ENCODE measurements around the gene BIRC3.

DNA sequence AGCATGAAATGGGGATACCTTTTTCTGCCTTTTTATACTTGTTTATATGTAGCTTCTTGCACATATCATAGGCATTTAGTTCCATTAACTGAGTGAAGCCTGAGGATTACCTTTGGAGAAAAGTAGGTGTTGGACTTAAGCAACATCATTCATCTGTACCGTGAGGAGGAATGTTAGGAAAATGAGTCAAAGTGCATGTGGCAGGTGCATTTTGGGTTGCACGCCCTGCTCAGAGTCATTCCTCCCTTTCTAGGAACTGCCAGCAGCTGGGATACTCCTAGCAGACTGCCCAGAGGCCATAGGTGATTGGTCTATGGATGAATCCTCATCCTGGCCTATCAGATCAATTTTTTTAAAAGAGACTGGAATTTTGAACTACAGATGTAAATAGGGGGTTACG lies 33.3 kb upstream of the BIRC3 start:
- TF ChIP-seq, protein P1, sequence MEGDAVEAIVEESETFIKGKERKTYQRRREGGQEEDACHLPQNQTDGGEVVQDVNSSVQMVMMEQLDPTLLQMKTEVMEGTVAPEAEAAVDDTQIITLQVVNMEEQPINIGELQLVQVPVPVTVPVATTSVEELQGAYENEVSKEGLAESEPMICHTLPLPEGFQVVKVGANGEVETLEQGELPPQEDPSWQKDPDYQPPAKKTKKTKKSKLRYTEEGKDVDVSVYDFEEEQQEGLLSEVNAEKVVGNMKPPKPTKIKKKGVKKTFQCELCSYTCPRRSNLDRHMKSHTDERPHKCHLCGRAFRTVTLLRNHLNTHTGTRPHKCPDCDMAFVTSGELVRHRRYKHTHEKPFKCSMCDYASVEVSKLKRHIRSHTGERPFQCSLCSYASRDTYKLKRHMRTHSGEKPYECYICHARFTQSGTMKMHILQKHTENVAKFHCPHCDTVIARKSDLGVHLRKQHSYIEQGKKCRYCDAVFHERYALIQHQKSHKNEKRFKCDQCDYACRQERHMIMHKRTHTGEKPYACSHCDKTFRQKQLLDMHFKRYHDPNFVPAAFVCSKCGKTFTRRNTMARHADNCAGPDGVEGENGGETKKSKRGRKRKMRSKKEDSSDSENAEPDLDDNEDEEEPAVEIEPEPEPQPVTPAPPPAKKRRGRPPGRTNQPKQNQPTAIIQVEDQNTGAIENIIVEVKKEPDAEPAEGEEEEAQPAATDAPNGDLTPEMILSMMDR (IDR thresholded peaks at IDR 0.05), result no peak
- no peak for TF ChIP-seq POLR2A (IDR thresholded peaks at IDR 0.05)
